Activated CD4-positive, alpha-beta memory T cell treated with anti-CD3 and anti-CD28 coated beads for 36 hours (primary cell): ENCODE data around the gene RNU5D-1. TPM values are rescaled to one million over a fixed set of nuclear protein-coding genes. Genes with fewer than 3 reads are reported as not detected.

Experiments
- CTCF ChIA-PET: fragments of 350-600 bp; sonication (Branson Sonifier 250); formaldehyde crosslinking; loops from one replicate; lab custom pipeline; 2021; ENCODE audit warnings: antibody characterized with exemption, inconsistent platforms; lab: Charles Lee
- POLR2A ChIA-PET: fragments of 350-600 bp; sonication (Branson Sonifier 250); formaldehyde crosslinking; loops from one replicate; lab custom pipeline; 2021; ENCODE audit warnings: antibody characterized with exemption; lab: Charles Lee
- DNase-seq: peaks from one replicate; pipeline ENCODE4 v3.0.0-alpha.2; 2020
- H3K27ac Mint-ChIP-seq: one replicate; pipeline ENCODE4 v1.8.0; 2021; ENCODE audit warnings: mixed read lengths
- H3K27me3 Mint-ChIP-seq: one replicate; pipeline ENCODE4 v1.8.0; 2021; ENCODE audit warnings: mixed read lengths
- H3K36me3 Mint-ChIP-seq: one replicate; pipeline ENCODE4 v1.8.0; 2021; ENCODE audit warnings: mixed read lengths
- H3K4me1 Mint-ChIP-seq: one replicate; pipeline ENCODE4 v1.8.0; 2021; ENCODE audit warnings: low read depth, mixed read lengths
- H3K4me3 Mint-ChIP-seq: one replicate; pipeline ENCODE4 v1.8.0; 2021; ENCODE audit warnings: mild to moderate bottlenecking, mixed read lengths
- H3K9me3 Mint-ChIP-seq: one replicate; pipeline ENCODE4 v1.8.0; 2021; ENCODE audit warnings: mixed read lengths
- intact Hi-C: fragments of 100-400 bp; cut with micrococcal nuclease; formaldehyde crosslinking; loops from one replicate; pipeline ENCODE4 v1.15.1; 2023
- total RNA-seq, 2 experiments: library from RNA; stranded (reverse); gene quantifications; one replicate each; pipeline ENCODE4 v1.2.3, GENCODE V29; 2021

Gene RNU5D-1
- total RNA-seq, 2 experiments from 2014 or later = not detected

DNA sequence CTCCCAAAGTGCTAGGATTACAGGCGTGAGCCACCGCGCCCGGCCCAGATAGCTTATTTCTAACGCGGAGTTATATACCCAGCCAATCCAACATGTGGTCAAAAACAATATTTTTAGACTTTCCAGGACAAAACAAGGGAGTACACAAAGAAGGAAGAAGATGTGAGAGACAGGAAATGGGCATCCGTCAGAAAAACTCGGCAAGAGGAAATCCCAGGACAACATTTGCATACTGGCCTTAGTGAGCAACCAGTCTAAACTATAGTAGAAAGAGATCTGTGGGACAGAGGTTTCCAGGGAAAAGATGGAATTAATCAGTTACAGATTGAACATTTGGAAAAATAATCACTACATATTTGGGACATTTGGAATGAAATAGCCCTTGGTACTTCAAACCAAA is 45.1 kb downstream of the RNU5D-1 start:
- Mint-ChIP-seq H3K27ac (no peak overlapping the region), H3K4me3 (no peak overlapping the region), H3K27me3 (no peaks in the 10 kb centered on the region), H3K9me3 (no peaks in the 10 kb centered on the region), H3K4me1 (no peaks in the 10 kb centered on the region), H3K36me3 (no peaks in the 10 kb centered on the region)
- CTCF ChIA-PET = interaction anchor here (0.7 kb wide), 1 partner anchor 11 kb away, joined by 3 read pairs; no protein-coding TSS in a partner anchor
- intact Hi-C loops = no loop called here
- POLR2A ChIA-PET = no interaction called here
- no peak for DNase-seq

DNA sequence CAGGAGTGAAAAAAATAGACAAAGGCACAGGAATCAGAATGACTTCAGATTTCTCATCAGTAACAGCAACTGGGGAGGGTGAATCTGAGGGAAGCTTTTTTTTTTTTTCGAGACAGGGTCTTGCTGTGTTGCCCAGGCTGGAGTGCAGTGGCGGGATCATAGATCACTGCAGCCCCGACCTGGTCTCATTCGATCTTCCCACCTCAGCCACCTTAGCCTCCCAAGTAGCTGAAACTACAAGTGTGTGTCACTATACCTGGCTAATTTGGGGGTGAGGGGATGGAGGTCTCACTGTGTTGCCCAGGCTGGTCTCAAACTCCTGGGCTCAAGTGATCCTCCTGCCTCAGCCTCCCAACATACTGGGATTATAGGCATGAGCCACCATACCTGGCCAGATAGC is 45.8 kb downstream of the RNU5D-1 start:
- ChIA-PET POLR2A (no interaction called here), CTCF (interaction anchor here (0.7 kb wide), 1 partner anchor 12 kb away, joined by 3 read pairs; no protein-coding TSS in a partner anchor)
- intact Hi-C loops = no loop called here
- Mint-ChIP-seq H3K27ac (no peak overlapping the region), H3K4me3 (no peak overlapping the region), H3K27me3 (no peaks in the 10 kb centered on the region), H3K4me1 (no peaks in the 10 kb centered on the region), H3K9me3 (no peaks in the 10 kb centered on the region), H3K36me3 (no peaks in the 10 kb centered on the region)
- DNase-seq = no peak

DNA sequence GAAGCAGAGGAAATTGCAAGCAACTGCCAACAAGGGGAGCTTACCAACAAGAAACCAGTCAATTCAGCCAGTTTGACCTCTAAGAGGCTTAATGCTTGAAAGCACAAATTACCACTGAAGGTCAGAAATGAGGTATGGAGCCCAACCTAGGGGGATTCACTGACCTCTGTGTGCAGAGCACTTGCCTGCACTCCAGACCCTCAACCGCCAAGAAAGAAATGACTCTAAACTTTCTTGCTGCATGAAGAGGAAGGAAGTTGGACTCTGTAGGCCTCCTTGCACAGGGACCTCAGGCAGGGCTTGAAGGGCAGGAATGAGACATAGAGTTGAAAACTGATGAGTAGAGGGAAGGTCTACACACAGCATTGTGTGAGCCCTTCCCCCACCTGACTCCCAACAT is 46.4 kb downstream of the RNU5D-1 start:
- Mint-ChIP-seq H3K9me3 (no peaks in the 10 kb centered on the region), H3K4me3 (no peak overlapping the region), H3K27me3 (no peaks in the 10 kb centered on the region), H3K27ac (no peak overlapping the region), H3K36me3 (no peaks in the 10 kb centered on the region), H3K4me1 (no peaks in the 10 kb centered on the region)
- intact Hi-C loops = no loop called here
- POLR2A ChIA-PET = no interaction called here
- no peak for DNase-seq
- CTCF ChIA-PET = interaction anchor here (0.7 to 1.1 kb wide), 3 partner anchors 10 to 31 kb away, joined by 3 to 5 read pairs (median 5); partner anchors contain the start of genes ARMH1 and TMEM53

- Mint-ChIP-seq H3K4me3 (no peak overlapping the region), H3K36me3 (no peaks in the 10 kb centered on the region), H3K27ac (no peak overlapping the region), H3K27me3 (no peaks in the 10 kb centered on the region), H3K4me1 (no peaks in the 10 kb centered on the region), H3K9me3 (no peaks in the 10 kb centered on the region)
- ChIA-PET CTCF (no interaction called here), POLR2A (no interaction called here)
- intact Hi-C loops = no loop called here
- no peak for DNase-seq
Observed at GRCh38 chr1:44682883-44683265, 48.1 kb downstream of the RNU5D-1 start.

GRCh38 chr1:44681905-44682882 is 48.8 kb downstream of the RNU5D-1 start:
- Mint-ChIP-seq H3K36me3 (no peaks in the 10 kb centered on the region), H3K27me3 (no peaks in the 10 kb centered on the region), H3K4me1 (no peaks in the 10 kb centered on the region), H3K9me3 (no peaks in the 10 kb centered on the region), H3K4me3 (no peak overlapping the region), H3K27ac (no peak overlapping the region)
- CTCF ChIA-PET = interaction anchor here (1.0 kb wide), 1 partner anchor 29 kb away, joined by 4 read pairs; no protein-coding TSS in a partner anchor
- no peak for DNase-seq
- POLR2A ChIA-PET = no interaction called here
- intact Hi-C loops = no loop called here

Other genes starting within 250 kb of the RNU5D-1 start
- 1 to 10 TPM; 5.1 to 6.5 TPM for gene TMEM53, start 56.7 kb downstream of the RNU5D-1 start, total RNA-seq
- 100 to 1,000 TPM; 134 to 141 TPM for gene ARMH1, start 56.5 kb downstream of the RNU5D-1 start, total RNA-seq
- 100 to 1,000 TPM; 107 to 113 TPM for gene KIF2C, start 8.7 kb upstream of the RNU5D-1 start, total RNA-seq
- 1,000 to 10,000 TPM; 2,983 to 3,047 TPM for gene RPS8, start 44.4 kb upstream of the RNU5D-1 start, total RNA-seq
- gene BEST4, start 57.0 kb upstream of the RNU5D-1 start, total RNA-seq = 1 to 10 TPM; 1.1 to 1.3 TPM
- gene PLK3, start 69.2 kb upstream of the RNU5D-1 start, total RNA-seq = 10 to 100 TPM; 80.2 to 87.9 TPM
- gene DYNLT4, start 76.2 kb upstream of the RNU5D-1 start, total RNA-seq = under 1 TPM; 0.40 to 0.41 TPM
- 10 to 100 TPM; 35.2 to 38.6 TPM for gene BTBD19, start 77.4 kb upstream of the RNU5D-1 start, total RNA-seq
- gene PTCH2, start 112.1 kb upstream of the RNU5D-1 start, total RNA-seq = under 1 TPM; 0.61 to 0.62 TPM